GM12801 (cell line): Measurements from ENCODE around the gene POLRMT.

Experiments used
- TF ChIP-seq, protein P1 (sequence below): IDR thresholded peaks from one replicate; pipeline ENCODE4 v1.5.1; 2011; ENCODE audit warnings: control low read depth; ENCODE audit not compliant: insufficient read length; ENCODE audit errors: extremely low read depth

The POLRMT gene

GRCh38 chr19:589693-590395 lies 43.5 kb downstream of the POLRMT start, which contains the start of gene HCN2:
TSS of gene HCN2 (plus strand) at chr19:589881. CDS start at chr19:589946, 65 bp downstream.
- TF ChIP-seq, protein P1, sequence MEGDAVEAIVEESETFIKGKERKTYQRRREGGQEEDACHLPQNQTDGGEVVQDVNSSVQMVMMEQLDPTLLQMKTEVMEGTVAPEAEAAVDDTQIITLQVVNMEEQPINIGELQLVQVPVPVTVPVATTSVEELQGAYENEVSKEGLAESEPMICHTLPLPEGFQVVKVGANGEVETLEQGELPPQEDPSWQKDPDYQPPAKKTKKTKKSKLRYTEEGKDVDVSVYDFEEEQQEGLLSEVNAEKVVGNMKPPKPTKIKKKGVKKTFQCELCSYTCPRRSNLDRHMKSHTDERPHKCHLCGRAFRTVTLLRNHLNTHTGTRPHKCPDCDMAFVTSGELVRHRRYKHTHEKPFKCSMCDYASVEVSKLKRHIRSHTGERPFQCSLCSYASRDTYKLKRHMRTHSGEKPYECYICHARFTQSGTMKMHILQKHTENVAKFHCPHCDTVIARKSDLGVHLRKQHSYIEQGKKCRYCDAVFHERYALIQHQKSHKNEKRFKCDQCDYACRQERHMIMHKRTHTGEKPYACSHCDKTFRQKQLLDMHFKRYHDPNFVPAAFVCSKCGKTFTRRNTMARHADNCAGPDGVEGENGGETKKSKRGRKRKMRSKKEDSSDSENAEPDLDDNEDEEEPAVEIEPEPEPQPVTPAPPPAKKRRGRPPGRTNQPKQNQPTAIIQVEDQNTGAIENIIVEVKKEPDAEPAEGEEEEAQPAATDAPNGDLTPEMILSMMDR: no peak

- TF ChIP-seq, protein P1: no peak
Observed at GRCh38 chr19:588741-589692, 44.3 kb downstream of the POLRMT start.

DNA sequence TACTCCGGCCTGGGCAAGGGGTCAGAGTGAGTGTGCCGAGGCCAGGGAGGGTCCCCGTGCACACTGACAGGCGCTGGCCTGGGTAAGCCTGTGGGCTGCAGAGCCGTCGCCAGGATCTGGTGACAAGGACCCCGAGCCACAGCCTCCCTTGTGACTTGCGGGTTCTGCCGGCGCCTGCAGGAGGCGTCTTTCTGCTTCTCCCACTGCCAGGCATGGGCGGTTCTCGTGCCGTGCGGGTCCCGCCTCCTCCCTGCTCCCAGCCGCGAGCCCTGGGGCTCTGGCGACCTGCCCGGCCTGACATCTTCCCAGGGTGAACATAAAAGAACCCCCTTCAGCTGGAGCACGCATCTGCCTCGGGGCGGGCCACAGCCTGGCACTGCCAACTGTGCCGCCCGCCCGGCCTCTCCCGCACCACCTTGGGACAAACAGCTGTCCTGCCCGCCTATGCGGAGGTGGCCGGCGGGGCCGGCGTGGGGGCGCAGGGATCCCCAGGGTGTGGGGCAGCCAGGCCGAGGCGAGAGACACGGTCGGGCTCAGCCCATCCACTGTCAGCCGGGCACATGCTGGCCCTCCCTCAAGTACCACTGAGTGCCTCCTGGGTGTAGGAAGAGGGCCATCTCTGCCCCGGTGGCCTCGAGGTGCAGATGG lies 45.1 kb downstream of the POLRMT start:
- TF ChIP-seq, protein P1: no peak

DNA sequence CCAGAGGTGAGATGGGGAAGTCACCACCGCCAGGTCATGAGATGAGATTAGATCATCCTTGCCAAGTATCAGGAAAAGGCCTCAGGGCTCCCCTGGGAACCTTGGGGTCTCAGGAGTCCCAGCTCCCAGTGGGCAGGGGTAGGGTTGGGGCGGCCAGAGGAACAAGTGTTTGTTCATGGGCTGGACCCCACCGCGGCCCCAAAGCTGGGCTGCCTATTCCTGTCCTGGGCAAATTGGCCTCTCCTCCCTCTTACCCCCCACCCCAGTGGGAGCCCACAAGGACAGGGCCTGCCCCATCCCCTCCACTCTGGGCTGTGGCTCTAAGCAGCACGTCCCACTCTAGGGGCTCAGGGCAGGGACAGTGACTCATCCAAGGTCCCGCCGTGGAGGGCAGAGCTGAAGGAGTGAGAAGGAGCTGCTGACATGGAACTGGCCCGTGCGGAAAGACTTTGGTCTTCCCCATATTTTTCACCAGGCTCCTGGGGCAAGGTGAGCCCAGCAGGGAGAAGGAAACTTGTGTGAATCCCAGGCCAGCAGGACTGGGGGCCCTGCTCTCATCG lies 47.7 kb downstream of the POLRMT start:
- TF ChIP-seq, protein P1: no peak

DNA sequence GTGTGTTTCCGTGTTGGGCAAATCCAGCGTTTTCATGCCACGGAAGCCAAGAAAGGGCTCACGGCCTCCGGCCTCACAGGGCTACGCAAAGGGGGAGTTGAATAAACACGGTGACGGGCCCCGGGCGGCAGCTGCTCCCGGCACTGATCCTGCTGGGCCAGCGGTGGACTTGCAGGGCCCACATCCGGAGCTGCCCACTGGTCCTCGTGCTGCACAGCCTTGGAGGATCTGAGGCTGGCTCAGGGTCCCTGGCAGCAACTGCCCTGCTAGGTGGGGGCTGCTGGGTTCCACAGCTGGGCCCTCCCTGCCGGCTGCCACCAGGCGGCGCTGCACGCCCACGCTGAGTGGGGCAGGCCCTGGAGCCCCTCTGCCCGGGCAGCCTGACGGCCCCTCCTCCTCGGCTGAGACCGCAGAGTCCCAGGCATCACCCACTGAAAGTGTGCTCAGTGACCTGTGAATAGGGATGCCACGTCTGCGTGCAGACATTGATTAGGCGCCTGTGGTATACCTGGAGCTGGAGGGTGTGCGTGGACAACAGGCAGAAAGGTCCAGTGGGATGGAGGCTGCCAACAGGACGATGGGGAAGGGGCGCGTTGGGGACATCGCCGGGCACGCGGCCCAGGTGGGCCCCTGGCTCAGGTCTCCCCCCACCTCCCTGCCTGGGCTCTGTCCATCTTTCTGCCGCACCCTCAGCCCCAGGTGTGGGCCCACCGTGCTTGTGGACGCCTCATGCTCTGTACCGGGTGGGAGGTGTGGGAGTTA lies 48.9 kb downstream of the POLRMT start:
- TF ChIP-seq, protein P1: no peak

DNA sequence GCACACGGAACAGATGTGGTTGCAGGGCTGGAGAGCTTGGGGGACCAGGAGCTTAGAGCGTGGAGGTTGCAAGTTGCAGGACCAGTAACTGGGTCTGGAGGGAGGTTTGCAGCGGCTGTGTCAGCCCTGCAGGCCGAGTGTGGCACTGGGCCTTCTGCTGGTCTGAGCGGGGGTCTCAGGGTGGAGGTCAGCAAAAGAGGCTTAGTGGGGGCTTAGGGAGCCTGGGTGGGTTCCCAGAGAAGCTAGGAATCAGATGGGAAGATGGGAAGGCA lies 49.4 kb downstream of the POLRMT start:
- TF ChIP-seq, protein P1: no peak
